Glutamatergic neuron (in vitro differentiated cells): ENCODE data around the gene ABCG8. TPM values are rescaled to one million over a fixed set of nuclear protein-coding genes. Genes with fewer than 3 reads are reported as not detected.
A peak's percentile ranks its signal among the peaks of the same experiment; 100 is the strongest.

ENCODE experiments used
- DNase-seq: peaks from one replicate; pipeline ENCODE4 v3.0.0; 2022
- H3K27ac Mint-ChIP-seq: one replicate; pipeline ENCODE4 v1.8.0; 2020; ENCODE audit warnings: mild to moderate bottlenecking, mixed read lengths, inconsistent platforms; ENCODE audit not compliant: unreplicated experiment
- H3K27me3 Mint-ChIP-seq: one replicate; pipeline ENCODE4 v1.8.0; 2020; ENCODE audit warnings: mild to moderate bottlenecking, moderate library complexity, mixed read lengths, inconsistent platforms; ENCODE audit not compliant: unreplicated experiment
- H3K36me3 Mint-ChIP-seq: one replicate; pipeline ENCODE4 v1.8.0; 2020; ENCODE audit warnings: mild to moderate bottlenecking, mixed read lengths, inconsistent platforms; ENCODE audit not compliant: unreplicated experiment
- H3K4me1 Mint-ChIP-seq: one replicate; pipeline ENCODE4 v1.8.0; 2020; ENCODE audit warnings: mild to moderate bottlenecking, low read depth, mixed read lengths, inconsistent platforms; ENCODE audit not compliant: unreplicated experiment
- H3K4me3 Mint-ChIP-seq: one replicate; pipeline ENCODE4 v1.8.0; 2020; ENCODE audit warnings: mild to moderate bottlenecking, mixed read lengths, inconsistent platforms; ENCODE audit not compliant: unreplicated experiment
- H3K9me3 Mint-ChIP-seq: one replicate; pipeline ENCODE4 v1.8.0; 2020; ENCODE audit warnings: mild to moderate bottlenecking, moderate library complexity, mixed read lengths, inconsistent platforms; ENCODE audit not compliant: unreplicated experiment
- total RNA-seq: library from RNA; stranded (reverse); fragmentation: NEBNext Ultra II Directional; extraction: Animal tissue kit (Norgen Biotek cat#: 25700); gene quantifications from one replicate; pipeline ENCODE4 v1.2.1, GENCODE V29; 2021; ENCODE audit not compliant: unreplicated experiment
- TF ChIP-seq, protein P1 (sequence below): fragments of 200-600 bp; sonication (generic); IDR thresholded peaks from one replicate; pipeline ENCODE4 v1.5.0; 2021; ENCODE audit not compliant: partially characterized antibody, unreplicated experiment

ABCG8 gene
- total RNA-seq, 1 donor from 2014 or later = not detected

DNA sequence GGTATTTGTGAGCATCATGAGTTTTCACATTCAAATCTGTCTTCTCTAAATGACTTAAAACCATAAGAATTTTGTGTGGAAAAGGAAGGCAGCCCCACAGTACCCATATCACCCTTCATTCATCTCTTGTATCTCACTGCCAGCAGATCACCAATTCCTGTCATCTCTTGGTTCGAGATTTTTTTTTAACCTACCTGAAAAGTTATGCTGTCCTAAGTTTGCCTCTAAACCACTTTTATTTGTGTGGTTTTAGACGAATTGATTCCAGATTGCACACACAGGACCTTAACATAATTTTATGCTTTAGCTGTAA, 32.1 kb upstream of the ABCG8 start:
- H3K4me1 Mint-ChIP-seq = peaks cover 13% of the 10 kb centered on the region
- no peak for DNase-seq
- H3K27ac Mint-ChIP-seq = no peak overlapping the region
- TF ChIP-seq, protein P1, sequence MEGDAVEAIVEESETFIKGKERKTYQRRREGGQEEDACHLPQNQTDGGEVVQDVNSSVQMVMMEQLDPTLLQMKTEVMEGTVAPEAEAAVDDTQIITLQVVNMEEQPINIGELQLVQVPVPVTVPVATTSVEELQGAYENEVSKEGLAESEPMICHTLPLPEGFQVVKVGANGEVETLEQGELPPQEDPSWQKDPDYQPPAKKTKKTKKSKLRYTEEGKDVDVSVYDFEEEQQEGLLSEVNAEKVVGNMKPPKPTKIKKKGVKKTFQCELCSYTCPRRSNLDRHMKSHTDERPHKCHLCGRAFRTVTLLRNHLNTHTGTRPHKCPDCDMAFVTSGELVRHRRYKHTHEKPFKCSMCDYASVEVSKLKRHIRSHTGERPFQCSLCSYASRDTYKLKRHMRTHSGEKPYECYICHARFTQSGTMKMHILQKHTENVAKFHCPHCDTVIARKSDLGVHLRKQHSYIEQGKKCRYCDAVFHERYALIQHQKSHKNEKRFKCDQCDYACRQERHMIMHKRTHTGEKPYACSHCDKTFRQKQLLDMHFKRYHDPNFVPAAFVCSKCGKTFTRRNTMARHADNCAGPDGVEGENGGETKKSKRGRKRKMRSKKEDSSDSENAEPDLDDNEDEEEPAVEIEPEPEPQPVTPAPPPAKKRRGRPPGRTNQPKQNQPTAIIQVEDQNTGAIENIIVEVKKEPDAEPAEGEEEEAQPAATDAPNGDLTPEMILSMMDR = no peak
- no peak overlapping the region for H3K4me3 Mint-ChIP-seq
- H3K9me3 Mint-ChIP-seq = no peaks in the 10 kb centered on the region
- no peaks in the 10 kb centered on the region for H3K36me3 Mint-ChIP-seq
- peaks cover 2% of the 10 kb centered on the region for H3K27me3 Mint-ChIP-seq

DNA sequence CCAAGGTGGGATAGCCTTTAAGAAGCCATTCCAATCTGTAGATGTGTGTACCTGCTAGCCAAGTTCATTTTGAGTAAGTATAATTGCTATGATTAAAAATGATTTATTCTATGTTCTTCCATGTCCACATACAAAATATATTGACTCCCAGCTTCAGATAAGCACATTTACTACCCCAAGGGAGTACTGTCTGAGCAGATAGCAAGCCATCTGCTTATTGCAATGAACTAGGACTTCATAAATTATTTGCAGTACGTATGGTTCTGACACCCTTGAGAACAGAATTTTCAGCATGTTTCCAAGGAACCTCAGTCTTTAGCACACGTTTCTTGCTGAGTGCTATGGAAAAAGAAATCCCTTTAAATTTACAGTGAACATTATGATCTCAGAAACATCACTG, 28.3 kb upstream of the ABCG8 start:
- peaks cover 18% of the 10 kb centered on the region for H3K4me1 Mint-ChIP-seq
- peaks cover 1% of the 10 kb centered on the region for H3K9me3 Mint-ChIP-seq
- no peak for DNase-seq
- peak overlapping the region; percentile 30 for H3K4me3 Mint-ChIP-seq
- peak overlapping the region; percentile 68 for H3K27ac Mint-ChIP-seq
- H3K36me3 Mint-ChIP-seq = no peaks in the 10 kb centered on the region
- peaks cover 2% of the 10 kb centered on the region for H3K27me3 Mint-ChIP-seq
- TF ChIP-seq, protein P1 = no peak

DNA sequence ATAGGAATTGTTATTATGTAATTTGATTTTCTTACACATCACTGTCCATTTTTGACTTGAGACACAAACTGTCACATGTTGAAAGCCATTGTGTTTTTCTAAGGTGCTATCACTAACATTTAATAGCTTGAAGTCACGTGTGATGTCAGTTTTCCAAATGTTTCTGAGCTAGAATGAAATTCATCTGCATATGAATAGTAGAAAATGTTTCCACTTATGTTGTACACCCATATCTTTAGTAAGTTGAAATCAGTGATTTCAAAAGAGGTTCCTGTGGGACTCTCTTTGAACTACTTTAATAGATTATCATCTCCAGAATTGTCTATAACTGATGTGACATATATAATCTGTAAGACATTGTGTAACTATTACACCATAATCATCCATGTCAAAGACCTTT, 27.9 kb upstream of the ABCG8 start:
- peaks cover 2% of the 10 kb centered on the region for H3K27me3 Mint-ChIP-seq
- H3K27ac Mint-ChIP-seq = peak overlapping the region; percentile 68
- H3K4me3 Mint-ChIP-seq = no peak overlapping the region
- DNase-seq = no peak
- H3K9me3 Mint-ChIP-seq = peaks cover 2% of the 10 kb centered on the region
- H3K36me3 Mint-ChIP-seq = no peaks in the 10 kb centered on the region
- peaks cover 18% of the 10 kb centered on the region for H3K4me1 Mint-ChIP-seq
- TF ChIP-seq, protein P1 = no peak

DNA sequence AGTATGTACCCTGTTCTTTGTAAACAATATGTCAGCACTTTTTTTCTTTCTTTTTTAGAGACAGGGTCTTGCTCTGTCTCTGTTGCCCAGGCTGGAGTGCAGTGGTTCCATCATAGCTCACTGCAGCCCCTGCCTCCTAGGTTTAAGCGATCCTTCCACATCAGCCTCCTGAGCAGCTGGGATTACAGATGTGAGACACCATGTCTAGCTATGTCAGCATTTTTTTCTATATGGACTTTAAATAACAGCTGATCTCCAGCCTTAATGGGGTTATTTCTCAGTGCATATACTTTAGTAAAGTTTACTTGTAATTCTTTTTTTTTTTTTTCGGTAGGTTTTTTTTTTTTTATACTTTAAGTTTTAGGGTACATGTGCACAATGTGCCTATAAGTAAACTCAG, 26.8 kb upstream of the ABCG8 start:
- Mint-ChIP-seq H3K27me3 (peaks cover 2% of the 10 kb centered on the region), H3K27ac (no peak overlapping the region), H3K4me3 (peak overlapping the region; percentile 7), H3K4me1 (peaks cover 18% of the 10 kb centered on the region), H3K36me3 (no peaks in the 10 kb centered on the region), H3K9me3 (peaks cover 2% of the 10 kb centered on the region)
- TF ChIP-seq, protein P1 = no peak
- no peak for DNase-seq

DNA sequence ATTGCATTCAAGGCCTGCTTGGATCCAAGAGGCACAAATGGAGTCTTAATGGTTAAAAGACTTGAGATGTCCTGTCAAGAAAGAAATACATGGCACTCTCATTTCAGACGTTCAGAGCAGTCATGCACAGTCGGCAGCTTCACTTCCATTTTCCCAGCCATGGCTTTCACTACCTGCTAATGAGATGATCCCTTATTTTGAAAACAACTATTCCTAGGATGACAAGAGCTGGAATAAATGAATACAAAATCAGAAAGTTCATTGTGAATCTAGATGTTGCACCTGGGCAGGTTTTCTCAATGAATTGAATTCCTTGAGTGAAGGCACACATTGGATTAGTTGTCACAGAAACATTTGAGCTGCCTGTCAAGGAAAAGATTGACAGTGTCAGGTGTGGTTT, 25.8 kb upstream of the ABCG8 start:
- Mint-ChIP-seq H3K9me3 (peaks cover 2% of the 10 kb centered on the region), H3K4me1 (peaks cover 18% of the 10 kb centered on the region), H3K27ac (no peak overlapping the region), H3K4me3 (no peak overlapping the region), H3K36me3 (no peaks in the 10 kb centered on the region), H3K27me3 (no peaks in the 10 kb centered on the region)
- TF ChIP-seq, protein P1 = no peak
- DNase-seq = no peak
